Measurements from ENCODE around the gene KCNT1.

The KCNT1 gene

GRCh38 chr9:135769489-135770202, 67.7 kb downstream of the KCNT1 start:
- no peak for DNase-seq

GRCh38 chr9:135770203-135770535, 68.2 kb downstream of the KCNT1 start:
- DNase-seq: no peak

GRCh38 chr9:135770771-135771170, 68.8 kb downstream of the KCNT1 start:
- DNase-seq: no peak

- no peak for DNase-seq
These were observed 69.5 kb downstream of the KCNT1 start for GRCh38 chr9:135771401-135772051.

- no peak for DNase-seq
These were observed 70.2 kb downstream of the KCNT1 start for GRCh38 chr9:135772056-135772646.

GRCh38 chr9:135772702-135773493, 70.9 kb downstream of the KCNT1 start:
- DNase-seq: no peak

GRCh38 chr9:135773530-135774238, 71.7 kb downstream of the KCNT1 start:
- DNase-seq: no peak

- no peak for DNase-seq
These were observed 72.3 kb downstream of the KCNT1 start for GRCh38 chr9:135774239-135774747.

GRCh38 chr9:135774794-135775525, 73.0 kb downstream of the KCNT1 start:
- DNase-seq: no peak

- DNase-seq: peak; percentile 0
These were observed 73.9 kb downstream of the KCNT1 start for GRCh38 chr9:135775911-135776310.

- no peak for DNase-seq
These were observed 75.1 kb downstream of the KCNT1 start for GRCh38 chr9:135776893-135777622.

- DNase-seq: no peak
These were observed 75.7 kb downstream of the KCNT1 start for GRCh38 chr9:135777623-135778177.

- DNase-seq: no peak
These were observed 76.4 kb downstream of the KCNT1 start for GRCh38 chr9:135778421-135778820.

- no peak for DNase-seq
These were observed 77.6 kb downstream of the KCNT1 start for GRCh38 chr9:135779571-135779970.

- DNase-seq: no peak
These were observed 78.1 kb downstream of the KCNT1 start for GRCh38 chr9:135780086-135780485.

- DNase-seq: no peak
These were observed 78.6 kb downstream of the KCNT1 start for GRCh38 chr9:135780626-135781025.

- no peak for DNase-seq
These were observed 81.0 kb downstream of the KCNT1 start for GRCh38 chr9:135782946-135783345.

GRCh38 chr9:135783540-135784245, 81.7 kb downstream of the KCNT1 start:
- no peak for DNase-seq

GRCh38 chr9:135785013-135785575, 83.1 kb downstream of the KCNT1 start:
- DNase-seq: no peak

GRCh38 chr9:135786146-135786690, 84.2 kb downstream of the KCNT1 start:
- DNase-seq: no peak

Measured in NCI-H2227 treated with DMSO at 0.1 percent for 48 hours (cell line).